Heart left ventricle (tissue), 13 donors: ENCODE results near the gene DNAJC5.

Source experiments
- CTCF ChIP-seq, 12 donors: fragments of 200-600 bp; sonication (generic) in 4 of 12; IDR thresholded peaks; one replicate each; pipeline versions ENCODE4 v1.5.0 to v1.8.0; 2018 to 2022; ENCODE audit warnings: antibody characterized with exemption in 12 of 12, mild to moderate bottlenecking in 5 of 12
- POLR2A ChIP-seq, 2 donors: fragments of 450-650 bp; IDR thresholded peaks; one replicate each; pipeline ENCODE4 v1.6.1; 2017; ENCODE audit warnings: antibody characterized with exemption in 2 of 2, mild to moderate bottlenecking in 2 of 2, moderate library complexity in 2 of 2
- donor health status: ischemic (EF 13 %, LVEDD 7.1; RV severe dilation, severe dysfunction).
- donor health status: DM: no; HTN: yes; CAD: no.
- donor health status: DM: no; HTN: no; CAD: no.
- donor health status: ischemic (EF 25% LVEDD 6.9; RV normal size, moderate dysfunction).
- donor health status: ischemic (EF 25% LVEDD 5.7; RV mildly dilated, moderate dysfunction).
- donor health status: ischemic (EF 35%, LVEDD 5.7; RV mildly dilated, moderate dysfunction).
- donor health status: nonischemic (EF 11% LVEDD 7.7; RV severe dilation, severe dysfunction).
- donor health status: DM: yes; HTN: yes; CAD: no.
- donor health status: PGD.
- donor health status: ischemic (EF 29% LVEDD 5.4; RV normal size, mild dysfunction).
- donor health status: nonischemic (EF 23%, LVEDD 6.1; RV moderate dilation, normal function).

GRCh38 chr20:63956664-63957003 lies 61.7 kb downstream of the DNAJC5 start:
- TF ChIP-seq CTCF (IDR thresholded peaks at IDR 0.05) (no peak), POLR2A (IDR thresholded peaks at IDR 0.05) (no peak)
